SH-SY5Y (cell line): Measurements from ENCODE around the gene PXYLP1.

ENCODE experiments used
- GATA2 ChIP-seq: IDR thresholded peaks from 2 replicates; pipeline ENCODE4 v1.6.1; 2011; ENCODE audit warnings: mild to moderate bottlenecking, low read depth, low read length
- GATA3 ChIP-seq: IDR thresholded peaks from 2 replicates; pipeline ENCODE4 v1.6.1; 2011; ENCODE audit warnings: low read depth, mild to moderate bottlenecking, low read length, moderate library complexity

DNA sequence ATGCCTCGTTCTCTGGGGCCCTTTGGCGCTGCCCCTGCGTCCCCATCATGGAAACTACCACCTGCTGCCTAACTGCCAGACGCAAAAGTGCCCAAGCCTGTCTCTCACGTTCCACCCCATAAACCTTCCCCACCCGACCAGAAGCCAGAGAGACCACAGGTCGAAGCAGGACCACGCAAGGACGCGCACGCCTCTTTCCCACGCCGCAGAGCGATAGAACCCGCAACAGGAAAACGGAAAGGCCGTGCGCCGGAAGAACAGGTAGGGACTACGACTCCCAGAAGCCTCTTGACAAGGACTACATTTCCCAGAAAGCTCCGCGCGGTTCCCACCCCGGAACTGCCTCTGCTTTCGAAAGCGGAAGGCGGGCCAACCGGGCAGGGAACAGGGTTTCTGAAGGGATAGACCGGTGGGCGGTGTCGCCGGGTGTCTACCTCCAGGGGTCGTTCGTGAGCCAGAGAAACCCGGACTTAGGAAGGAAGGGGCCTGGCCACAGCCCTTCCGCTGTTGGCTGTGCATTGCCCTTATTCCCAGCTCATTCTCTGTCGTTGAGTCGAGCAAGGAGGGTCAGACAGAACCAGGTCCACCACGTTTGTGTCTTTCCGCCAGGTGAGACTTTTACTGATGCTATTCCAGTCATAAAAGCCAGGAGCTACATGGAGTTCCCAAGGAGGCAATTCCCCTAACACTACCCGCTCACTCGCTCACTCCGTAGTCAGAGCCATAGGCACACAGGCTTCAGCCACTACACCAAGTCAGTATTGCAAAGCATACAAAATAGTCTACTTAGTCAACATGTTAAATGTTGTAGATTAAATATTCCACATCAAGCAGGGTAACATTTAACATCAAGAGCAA, 80.1 kb downstream of the PXYLP1 start:
- TF ChIP-seq GATA2 (no peak), GATA3 (no peak)
